Measurements from ENCODE around the gene PKN1. TPM values are rescaled to one million over a fixed set of nuclear protein-coding genes. Genes with fewer than 3 reads are reported as not detected.

Gene PKN1
- total and polyA plus RNA-seq, 2 of the 13 experiments (the other 11 are each of a cell fraction or from before 2014, with no cell fraction given), result 45.7 to 54.5 TPM

GRCh38 chr19:14428882-14429416, 4.2 kb upstream of the PKN1 start:
- in situ Hi-C loops (cut with HindIII; ENCODE audit: extremely low pct_ligation_motif_present, low pct_unique_long_range_greater_than_20kb), result no loop called here
- FAIRE-seq (no peak), DNase-seq (ENCODE audit: low spot score) (peak; percentile 18), ATAC-seq (no peak)
- H3K79me2 ChIP-seq (ENCODE audit: insufficient read depth, low read length), result no peaks in the 10 kb centered on the region
- no peaks in the 10 kb centered on the region for H3K27me3 ChIP-seq (ENCODE audit: control insufficient read depth in 1 of 2, insufficient read depth in 2 of 2, low read length in 2 of 2)
- 9% methylated on average over 2 of the region's 4 CpGs for WGBS (ENCODE audit: low lambda C conversion rate)
- no peaks in the 10 kb centered on the region for H3K36me3 ChIP-seq (replicated peaks in 1 of 2; ENCODE audit: control insufficient read depth in 1 of 2, insufficient read depth in 2 of 2, low read length in 2 of 2)
- ChIA-PET POLR2A (interaction anchor here (0.7 kb wide), 1 partner anchor 281 kb away, joined by 3 read pairs; no protein-coding TSS in a partner anchor), CTCF (ENCODE audit: low intra/inter-chr PET ratio, low total read pairs) (no interaction called here)
- no TSS peak for BruUV-seq (replicated peaks)
- no peak overlapping the region for H2AFZ ChIP-seq (ENCODE audit: low read length)
- H4K20me1 ChIP-seq (ENCODE audit: insufficient read depth, low read length), result no peaks in the 10 kb centered on the region
- TF ChIP-seq ZNF629 (CRISPR knock-in tag; conservative IDR thresholded peaks at IDR 0.05), result peak; percentile 88
- TF ChIP-seq, protein P1, sequence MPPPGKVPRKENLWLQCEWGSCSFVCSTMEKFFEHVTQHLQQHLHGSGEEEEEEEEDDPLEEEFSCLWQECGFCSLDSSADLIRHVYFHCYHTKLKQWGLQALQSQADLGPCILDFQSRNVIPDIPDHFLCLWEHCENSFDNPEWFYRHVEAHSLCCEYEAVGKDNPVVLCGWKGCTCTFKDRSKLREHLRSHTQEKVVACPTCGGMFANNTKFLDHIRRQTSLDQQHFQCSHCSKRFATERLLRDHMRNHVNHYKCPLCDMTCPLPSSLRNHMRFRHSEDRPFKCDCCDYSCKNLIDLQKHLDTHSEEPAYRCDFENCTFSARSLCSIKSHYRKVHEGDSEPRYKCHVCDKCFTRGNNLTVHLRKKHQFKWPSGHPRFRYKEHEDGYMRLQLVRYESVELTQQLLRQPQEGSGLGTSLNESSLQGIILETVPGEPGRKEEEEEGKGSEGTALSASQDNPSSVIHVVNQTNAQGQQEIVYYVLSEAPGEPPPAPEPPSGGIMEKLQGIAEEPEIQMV (CRISPR knock-in tag; IDR thresholded peaks at IDR 0.05; ENCODE audit: low read depth), result no peak
- no peak for TF ChIP-seq ZNF569 (CRISPR knock-in tag; IDR thresholded peaks at IDR 0.05; ENCODE audit: borderline replicate concordance)
- peak; percentile 66 for TF ChIP-seq ZMYM3 (CRISPR knock-in tag; IDR thresholded peaks at IDR 0.05)
- intact Hi-C loops (cut with micrococcal nuclease; ENCODE audit: unreplicated experiment), result no loop called here
- H3K27ac ChIP-seq (ENCODE audit: extremely low read length, insufficient read depth, low read length), result no peak overlapping the region
- H3K4me3 ChIP-seq (replicated peaks in 1 of 3; ENCODE audit: insufficient read depth in 1 of 3, low read depth in 2 of 3, low read length in 3 of 3), result no peak overlapping the region
- peaks cover 28% of the 10 kb centered on the region for H3K4me1 ChIP-seq (ENCODE audit: insufficient read depth, low read length)
- no peak overlapping the region for H3K4me2 ChIP-seq (ENCODE audit: low read depth, low read length)
- H3K9me3 ChIP-seq (ENCODE audit: low read length), result no peaks in the 10 kb centered on the region
- H3K9ac ChIP-seq (ENCODE audit: insufficient read depth, low read depth, low read length), result no peak overlapping the region

DNA sequence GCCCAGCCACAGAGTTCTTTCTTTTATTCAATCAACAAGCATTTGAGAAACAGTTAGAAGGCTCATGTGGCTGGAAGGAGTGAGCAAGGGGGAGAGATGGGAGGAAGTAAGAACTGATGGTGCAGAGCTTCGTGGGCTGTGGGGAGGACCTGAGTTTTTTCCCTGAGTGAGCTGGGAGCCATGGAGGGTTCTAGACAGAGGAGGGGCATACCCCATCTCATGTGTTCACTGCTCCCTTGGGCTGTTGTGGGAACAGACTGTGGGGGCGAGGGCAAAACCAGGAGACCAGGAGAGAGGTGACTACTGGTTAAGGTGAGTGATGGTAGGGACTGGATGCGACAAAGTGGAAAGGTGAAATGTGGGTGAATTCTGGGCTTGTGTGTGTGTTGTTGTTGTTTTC, 2.4 kb upstream of the PKN1 start:
- ChIA-PET POLR2A (no interaction called here), CTCF (ENCODE audit: low intra/inter-chr PET ratio, low total read pairs) (no interaction called here)
- peaks cover 2% of the 10 kb centered on the region; the same call in 1 of the 2 replicates for H4K20me1 ChIP-seq (ENCODE audit: insufficient read depth, low read length)
- H3K79me2 ChIP-seq (ENCODE audit: insufficient read depth, low read length), result peaks cover 6% of the 10 kb centered on the region
- no peak for ATAC-seq
- BruUV-seq (replicated peaks), result no TSS peak
- 0 out of 2 replicates have a peak, but pooled peaks have one; percentile 51 for TF ChIP-seq ZNF3 (CRISPR knock-in tag; IDR thresholded peaks at IDR 0.05)
- TF ChIP-seq ZNF629 (CRISPR knock-in tag; conservative IDR thresholded peaks at IDR 0.05), result no peak
- no peak for TF ChIP-seq SAFB2 (CRISPR knock-in tag; IDR thresholded peaks at IDR 0.05; ENCODE audit: borderline replicate concordance, low read depth)
- TF ChIP-seq ATM (IDR thresholded peaks at IDR 0.05; ENCODE audit: borderline replicate concordance), result no peak
- TF ChIP-seq SCMH1 (CRISPR knock-in tag; IDR thresholded peaks at IDR 0.05; ENCODE audit: borderline replicate concordance), result no peak
- TF ChIP-seq ZBTB33 (CRISPR knock-in tag; IDR thresholded peaks at IDR 0.05), result no peak
- TF ChIP-seq ZNF17 (CRISPR knock-in tag; IDR thresholded peaks at IDR 0.05), result no peak
- no peak overlapping the region for H3K27ac ChIP-seq (ENCODE audit: extremely low read length, insufficient read depth, low read length)
- DNase-seq (ENCODE audit: low spot score), result no peak
- in situ Hi-C loops (cut with HindIII; ENCODE audit: extremely low pct_ligation_motif_present, low pct_unique_long_range_greater_than_20kb) (no loop called here), intact Hi-C loops (cut with micrococcal nuclease; ENCODE audit: unreplicated experiment) (no loop called here)
- H3K9ac ChIP-seq (ENCODE audit: insufficient read depth, low read depth, low read length), result no peak overlapping the region
- peaks cover 38% of the 10 kb centered on the region for H3K4me1 ChIP-seq (ENCODE audit: insufficient read depth, low read length)
- no peaks in the 10 kb centered on the region for H3K36me3 ChIP-seq (replicated peaks in 1 of 2; ENCODE audit: control insufficient read depth in 1 of 2, insufficient read depth in 2 of 2, low read length in 2 of 2)
- no peaks in the 10 kb centered on the region for H3K9me3 ChIP-seq (ENCODE audit: low read length)
- no peaks in the 10 kb centered on the region for H3K27me3 ChIP-seq (ENCODE audit: control insufficient read depth in 1 of 2, insufficient read depth in 2 of 2, low read length in 2 of 2)
- no peak overlapping the region for H3K4me2 ChIP-seq (ENCODE audit: low read depth, low read length)
- FAIRE-seq, result no peak
- H3K4me3 ChIP-seq (replicated peaks in 1 of 3; ENCODE audit: insufficient read depth in 1 of 3, low read depth in 2 of 3, low read length in 3 of 3), result no peak overlapping the region
- no peak overlapping the region for H2AFZ ChIP-seq (ENCODE audit: low read length)
- WGBS (ENCODE audit: low lambda C conversion rate), result 57% methylated on average over 3 of the region's 3 CpGs

Data from HepG2 (cell line).